ENCODE results near the gene GRAMD4. TPM values are rescaled to one million over a fixed set of nuclear protein-coding genes. Genes with fewer than 3 reads are reported as not detected.

The GRAMD4 gene
- total and polyA plus RNA-seq, 12 donors = 15.0 to 241 (median 79.4) TPM

DNA sequence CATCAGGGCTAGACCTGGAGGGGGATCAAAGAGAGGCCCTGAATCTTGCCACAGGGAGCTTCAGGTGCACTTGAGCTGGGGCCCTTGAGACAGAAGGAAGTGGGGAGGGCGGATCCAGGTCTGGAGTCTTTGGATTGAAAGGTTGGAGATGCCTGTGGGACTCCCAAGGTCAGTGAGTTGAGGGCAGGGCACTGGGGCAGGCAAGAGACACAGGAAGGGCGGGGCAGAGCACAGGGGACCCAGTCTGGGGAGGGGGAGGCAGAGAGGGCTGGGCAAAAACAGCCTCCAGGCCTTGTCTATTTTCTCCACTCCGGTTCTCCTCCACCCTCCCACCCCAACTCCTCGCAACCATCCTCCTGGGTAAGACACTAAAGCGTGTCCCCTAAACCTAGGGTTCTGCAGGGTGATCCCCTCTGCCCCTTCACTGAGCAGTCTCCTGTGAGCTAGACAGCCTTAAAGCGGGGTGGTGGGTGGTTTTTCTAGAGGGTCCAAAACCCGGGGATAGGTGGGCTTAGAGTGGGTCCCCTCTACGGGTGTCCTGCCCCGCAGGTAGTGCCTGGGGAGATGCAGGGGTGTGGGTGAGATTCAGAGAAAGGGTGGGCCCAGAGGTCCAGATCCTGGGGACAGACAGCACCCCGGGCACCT, 44.2 kb upstream of the GRAMD4 start:
- intact Hi-C loops (cut with DNase I) = loop anchor here (10.0 kb wide), 2 partner anchors 79 to 159 kb away; partner anchors contain the start of gene CERK (in 1 of the 2)
- Histone ChIP-seq H3K27me3 (no peaks in the 10 kb centered on the region), H3K36me3 (replicated peaks in 1 of 2) (no peaks in the 10 kb centered on the region), H3K4me1 (replicated peaks in 1 of 2) (peaks cover 21 to 40% of the 10 kb centered on the region in 2 donors), H3K27ac (peak overlapping the region in 3 of 5 donors; percentile 13 to 80 (median 73)), H3K4me3 (peak overlapping the region in 1 of 4 donors; percentile 65), H3K9me3 (replicated peaks in 1 of 3) (no peaks in the 10 kb centered on the region)
- WGBS, 4 donors = 54 to 67% (median 57%) methylated on average over 9 to 10 of the region's 10 CpGs
- DNase-seq = peak in 4 of 7 donors; percentile 20 to 35 (median 26)
- TF ChIP-seq, protein P1, sequence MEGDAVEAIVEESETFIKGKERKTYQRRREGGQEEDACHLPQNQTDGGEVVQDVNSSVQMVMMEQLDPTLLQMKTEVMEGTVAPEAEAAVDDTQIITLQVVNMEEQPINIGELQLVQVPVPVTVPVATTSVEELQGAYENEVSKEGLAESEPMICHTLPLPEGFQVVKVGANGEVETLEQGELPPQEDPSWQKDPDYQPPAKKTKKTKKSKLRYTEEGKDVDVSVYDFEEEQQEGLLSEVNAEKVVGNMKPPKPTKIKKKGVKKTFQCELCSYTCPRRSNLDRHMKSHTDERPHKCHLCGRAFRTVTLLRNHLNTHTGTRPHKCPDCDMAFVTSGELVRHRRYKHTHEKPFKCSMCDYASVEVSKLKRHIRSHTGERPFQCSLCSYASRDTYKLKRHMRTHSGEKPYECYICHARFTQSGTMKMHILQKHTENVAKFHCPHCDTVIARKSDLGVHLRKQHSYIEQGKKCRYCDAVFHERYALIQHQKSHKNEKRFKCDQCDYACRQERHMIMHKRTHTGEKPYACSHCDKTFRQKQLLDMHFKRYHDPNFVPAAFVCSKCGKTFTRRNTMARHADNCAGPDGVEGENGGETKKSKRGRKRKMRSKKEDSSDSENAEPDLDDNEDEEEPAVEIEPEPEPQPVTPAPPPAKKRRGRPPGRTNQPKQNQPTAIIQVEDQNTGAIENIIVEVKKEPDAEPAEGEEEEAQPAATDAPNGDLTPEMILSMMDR (IDR thresholded peaks at IDR 0.05) = no peak
- TF ChIP-seq POLR2A (IDR thresholded peaks at IDR 0.05) = no peak

DNA sequence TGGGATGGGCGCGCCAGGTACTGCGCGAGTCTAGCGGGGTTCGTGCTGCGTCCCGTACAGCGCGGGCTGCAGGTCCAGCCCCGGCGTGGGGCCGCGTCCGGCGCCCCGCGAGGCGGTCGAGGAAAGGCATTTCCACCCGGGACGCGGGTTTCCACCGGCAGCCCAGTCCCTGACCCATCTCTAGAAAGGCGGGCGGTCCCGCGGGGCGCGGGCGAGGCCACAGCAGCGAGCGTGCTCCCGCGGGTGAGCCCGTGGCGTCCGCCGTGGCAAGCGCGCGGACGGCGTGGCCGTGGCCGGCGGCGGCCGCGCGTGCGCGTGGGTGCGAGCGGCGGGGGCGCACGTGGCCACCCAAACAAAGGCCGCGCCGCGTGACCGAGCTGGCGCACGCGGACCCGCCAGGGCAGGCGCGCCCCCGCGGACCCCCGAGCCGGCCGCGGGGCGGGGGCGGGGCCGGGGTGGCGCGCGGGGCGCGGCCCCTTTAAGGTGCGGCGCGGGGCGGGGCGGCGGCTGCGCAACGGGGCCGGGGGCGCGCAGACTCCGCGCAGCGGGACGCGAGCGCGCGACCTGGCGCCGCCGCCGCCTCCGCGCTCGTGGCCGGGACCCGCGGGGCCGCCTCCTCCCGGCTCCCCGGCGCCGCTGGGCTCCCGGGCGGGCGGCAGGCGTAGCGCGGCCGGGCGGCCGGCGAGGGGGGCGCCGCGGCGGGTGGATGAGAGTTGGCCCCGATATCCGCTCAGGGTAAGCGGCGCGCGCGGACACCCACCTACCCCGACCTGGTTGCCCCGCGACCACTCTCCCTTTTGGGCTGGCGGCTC, 43.4 kb upstream of the GRAMD4 start:
- DNase-seq = peak in 4 of 7 donors; percentile 38 to 64 (median 52)
- Histone ChIP-seq H3K27me3 (no peaks in the 10 kb centered on the region), H3K36me3 (replicated peaks in 1 of 2) (no peaks in the 10 kb centered on the region), H3K4me3 (peak overlapping the region in 1 of 4 donors; percentile 88), H3K9me3 (replicated peaks in 1 of 3) (no peaks in the 10 kb centered on the region), H3K27ac (peak overlapping the region in 3 of 5 donors; percentile 13 to 80 (median 73)), H3K4me1 (replicated peaks in 1 of 2) (peaks cover 21 to 40% of the 10 kb centered on the region in 2 donors)
- TF ChIP-seq, protein P1 (IDR thresholded peaks at IDR 0.05) = no peak
- TF ChIP-seq POLR2A (IDR thresholded peaks at IDR 0.05) = peak in 1 of 2 donors; percentile 7
- intact Hi-C loops (cut with DNase I) = loop anchor here (10.0 kb wide), 2 partner anchors 78 to 158 kb away; partner anchors contain the start of gene CERK (in 1 of the 2)
- WGBS, 4 donors = 1% methylated on average over 18 to 142 of the region's 142 CpGs

DNA sequence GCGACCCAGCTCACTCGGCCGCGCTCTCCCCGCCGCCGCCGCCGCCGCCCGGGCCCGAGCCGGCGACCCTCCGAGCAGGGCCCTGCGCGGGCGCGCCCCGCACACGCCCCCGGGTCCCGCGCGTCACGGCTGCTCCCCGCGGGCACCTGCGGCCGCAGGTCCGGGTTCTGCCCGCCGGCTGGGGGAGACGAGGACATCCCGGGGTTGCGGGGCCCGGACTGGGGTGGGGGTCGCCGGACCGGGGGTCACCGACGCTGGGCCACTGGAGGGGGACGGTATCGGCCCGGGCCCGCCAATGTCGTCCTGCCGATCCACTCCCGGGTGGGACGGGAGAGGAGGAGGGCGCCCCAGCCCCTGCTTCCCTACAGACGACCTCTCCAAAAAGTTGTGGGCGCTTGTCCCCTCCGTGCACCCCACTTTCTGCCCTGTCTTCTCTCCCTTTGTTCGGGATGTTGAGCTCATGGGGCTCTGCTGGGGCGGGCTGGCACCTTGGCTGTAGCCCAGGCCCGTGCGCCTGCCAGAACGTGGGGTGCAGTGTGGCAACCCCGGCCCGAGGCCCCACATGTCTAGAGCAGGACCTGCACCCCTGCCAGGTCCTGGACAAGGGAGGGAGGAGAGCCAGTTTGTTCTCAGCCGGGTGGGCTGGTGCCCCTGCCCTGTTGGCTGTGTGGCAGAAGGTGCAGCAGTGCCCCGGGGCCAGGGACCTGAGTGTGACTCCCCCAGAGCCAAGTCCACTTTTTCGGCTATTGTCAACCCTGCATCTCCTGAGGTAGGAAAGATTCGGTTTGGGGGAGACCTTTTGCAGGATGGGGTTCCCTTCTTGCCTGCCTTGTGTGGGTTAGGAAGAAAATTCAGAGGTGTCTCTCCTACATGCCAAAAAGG, 42.6 kb upstream of the GRAMD4 start:
- Histone ChIP-seq H3K4me3 (peak overlapping the region; percentile 51 to 88 (median 60)), H3K36me3 (replicated peaks in 1 of 2) (no peaks in the 10 kb centered on the region), H3K9me3 (replicated peaks in 1 of 3) (no peaks in the 10 kb centered on the region), H3K27me3 (no peaks in the 10 kb centered on the region), H3K27ac (peak overlapping the region in 4 of 5 donors; percentile 24 to 81 (median 76)), H3K4me1 (replicated peaks in 1 of 2) (peaks cover 21 to 40% of the 10 kb centered on the region in 2 donors)
- WGBS, 4 donors = 3 to 23% (median 6%) methylated on average over 4 to 65 of the region's 65 CpGs
- intact Hi-C loops (cut with DNase I) = loop anchor here (10.0 kb wide), 2 partner anchors 77 to 157 kb away; partner anchors contain the start of gene CERK (in 1 of the 2)
- peak in 4 of 7 donors; percentile 22 to 58 (median 44) for DNase-seq
- TF ChIP-seq, protein P1 (IDR thresholded peaks at IDR 0.05) = no peak
- TF ChIP-seq POLR2A (IDR thresholded peaks at IDR 0.05) = no peak
